Activated naive CD4-positive, alpha-beta T cell (primary cell): ENCODE data around the gene WNT7A.

Experiments
- DNase-seq, 4 experiments: peaks; one replicate each; lab custom pipeline; 2025; lab: John Stamatoyannopoulos, UW

WNT7A gene

GRCh38 chr3:13827256-13827655, 52.6 kb downstream of the WNT7A start:
- DNase-seq = no peak

GRCh38 chr3:13826672-13827071, 53.2 kb downstream of the WNT7A start:
- DNase-seq = no peak

GRCh38 chr3:13825821-13826220, 54.0 kb downstream of the WNT7A start:
- DNase-seq = no peak

- DNase-seq = no peak
Measured at GRCh38 chr3:13825311-13825579, 54.6 kb downstream of the WNT7A start.

GRCh38 chr3:13824521-13825310, 55.2 kb downstream of the WNT7A start:
- no peak for DNase-seq

- no peak for DNase-seq
Measured at GRCh38 chr3:13823692-13824091, 56.2 kb downstream of the WNT7A start.

GRCh38 chr3:13822871-13823585, 56.8 kb downstream of the WNT7A start:
- DNase-seq = no peak

GRCh38 chr3:13822042-13822441, 57.8 kb downstream of the WNT7A start:
- DNase-seq = no peak

- DNase-seq = no peak
Measured at GRCh38 chr3:13821126-13821525, 58.7 kb downstream of the WNT7A start.

- DNase-seq = no peak
Measured at GRCh38 chr3:13818919-13819318, 61.0 kb downstream of the WNT7A start.

GRCh38 chr3:13815088-13815683, 64.7 kb downstream of the WNT7A start:
- DNase-seq = no peak

- DNase-seq = no peak
Measured at GRCh38 chr3:13812034-13812471, 67.8 kb downstream of the WNT7A start.

- DNase-seq = no peak
Measured at GRCh38 chr3:13811614-13812013, 68.3 kb downstream of the WNT7A start.

- no peak for DNase-seq
Measured at GRCh38 chr3:13808550-13808949, 71.3 kb downstream of the WNT7A start.

- no peak for DNase-seq
Measured at GRCh38 chr3:13801361-13802204, 78.3 kb downstream of the WNT7A start.

GRCh38 chr3:13800064-13800463, 79.8 kb downstream of the WNT7A start:
- DNase-seq = no peak

- DNase-seq = no peak
Measured at GRCh38 chr3:13798401-13798800, 81.5 kb downstream of the WNT7A start.

GRCh38 chr3:13796701-13797460, 83.0 kb downstream of the WNT7A start:
- no peak for DNase-seq

- no peak for DNase-seq
Measured at GRCh38 chr3:13795816-13796215, 84.1 kb downstream of the WNT7A start.

GRCh38 chr3:13794322-13794721, 85.5 kb downstream of the WNT7A start:
- DNase-seq = no peak

GRCh38 chr3:13793451-13793850, 86.4 kb downstream of the WNT7A start:
- DNase-seq = no peak
